H1 (cell line): ENCODE measurements around the gene APEH. TPM values are rescaled to one million over a fixed set of nuclear protein-coding genes. Genes with fewer than 3 reads are reported as not detected.

Source experiments
- CTCF ChIA-PET: fragments of 300-600 bp; sonication (Branson Sonifier 250); formaldehyde crosslinking; loops from one replicate; lab custom pipeline; 2021; ENCODE audit not compliant: partially characterized antibody; lab: Charles Lee
- POLR2A ChIA-PET: fragments of 300-600 bp; sonication (Branson Sonifier 250); formaldehyde crosslinking; loops from one replicate; lab custom pipeline; 2021; ENCODE audit warnings: inconsistent platforms; ENCODE audit not compliant: partially characterized antibody; lab: Charles Lee
- DNase-seq, 2 experiments: peaks; one replicate each; pipeline versions ENCODE4 v3.0.0 to v3.0.0-alpha.2; 2010 to 2022; ENCODE audit warnings: low spot score in 2 of 2, low read depth in 1 of 2, mixed read lengths in 1 of 2
- FAIRE-seq: peaks from 2 replicates; lab custom pipeline; 2011; peaks lifted over from hg19 to GRCh38; lab: Jason Lieb, UNC
- H2AFZ ChIP-seq: 2 replicates; pipeline ENCODE4 v1.8.1; 2012; ENCODE audit warnings: low read length, inconsistent platforms
- H2AK5ac ChIP-seq: 2 replicates; pipeline ENCODE4 v1.6.1; 2013; ENCODE audit warnings: low read depth, low read length
- H2BK120ac ChIP-seq: replicated peaks from 2 replicates; pipeline ENCODE3; 2013; ENCODE audit warnings: low read depth, low read length, inconsistent platforms
- H2BK12ac ChIP-seq: 2 replicates; pipeline ENCODE4 v1.6.1; 2013; ENCODE audit warnings: low read depth, low read length
- H2BK15ac ChIP-seq: 2 replicates; pipeline ENCODE4 v1.6.1; 2013; ENCODE audit warnings: low read length
- H2BK20ac ChIP-seq: 2 replicates; pipeline ENCODE4 v1.6.1; 2013; ENCODE audit warnings: low read length
- H2BK5ac ChIP-seq: 2 replicates; pipeline ENCODE4 v1.6.1; 2013; ENCODE audit warnings: low read depth, low read length
- H3K14ac ChIP-seq: 2 replicates; pipeline ENCODE4 v1.6.1; 2013; ENCODE audit warnings: inconsistent platforms; ENCODE audit not compliant: insufficient read length
- H3K18ac ChIP-seq: 2 replicates; pipeline ENCODE4 v1.6.1; 2013; ENCODE audit warnings: low read length; ENCODE audit errors: extremely low read depth
- H3K23ac ChIP-seq: 2 replicates; pipeline ENCODE4 v1.6.1; 2013; ENCODE audit warnings: inconsistent platforms; ENCODE audit not compliant: insufficient read length
- H3K23me2 ChIP-seq: 2 replicates; pipeline ENCODE4 v1.6.1; 2013; ENCODE audit warnings: low read depth, low read length
- H3K27ac ChIP-seq: 2 replicates; pipeline ENCODE4 v1.6.1; 2011; ENCODE audit warnings: low read depth, low read length, inconsistent platforms
- H3K27me3 ChIP-seq, 4 experiments: replicated peaks in 1 of 4; 1 replicate in 1 of 4; 2 replicates in 3 of 4; pipeline versions ENCODE4 v1.6.1 to v1.8.1; 2011 to 2013; ENCODE audit warnings: low read length in 3 of 4, mild to moderate bottlenecking in 3 of 4, inconsistent platforms in 2 of 4, mixed read lengths in 2 of 4, moderate library complexity in 1 of 4; ENCODE audit not compliant: control insufficient read depth in 3 of 4, insufficient read depth in 3 of 4; ENCODE audit errors: extremely low read depth in 1 of 4
- H3K36me3 ChIP-seq, 4 experiments: 2 replicates each; pipeline versions ENCODE4 v1.6.1 to v1.8.1; 2011 to 2013; ENCODE audit warnings: mild to moderate bottlenecking in 4 of 4, low read length in 3 of 4, moderate library complexity in 2 of 4, control low read depth in 1 of 4, inconsistent platforms in 1 of 4; ENCODE audit not compliant: insufficient read depth in 4 of 4, control insufficient read depth in 2 of 4
- H3K4ac ChIP-seq: replicated peaks from 2 replicates; pipeline ENCODE3; 2013; ENCODE audit warnings: low read length, low read depth, mixed read lengths, inconsistent platforms; ENCODE audit not compliant: insufficient read length
- H3K4me1 ChIP-seq, 4 experiments: replicated peaks in 1 of 4; 1 replicate in 1 of 4; 2 replicates in 3 of 4; pipeline versions ENCODE4 v1.6.1 to v1.8.1; 2011 to 2013; ENCODE audit warnings: low read length in 3 of 4, inconsistent platforms in 2 of 4, mixed read lengths in 1 of 4; ENCODE audit not compliant: insufficient read depth in 4 of 4, control insufficient read depth in 3 of 4
- H3K4me2 ChIP-seq, 2 experiments: 2 replicates each; pipeline versions ENCODE4 v1.6.1 to v1.8.1; 2011 to 2013; ENCODE audit warnings: low read depth in 2 of 2, low read length in 2 of 2, control low read depth in 1 of 2, inconsistent platforms in 1 of 2, mild to moderate bottlenecking in 1 of 2; ENCODE audit not compliant: insufficient read depth in 1 of 2
- H3K4me3 ChIP-seq, 4 experiments: fragments of 200-600, 300-600 bp in 1 of 4; sonication (generic), shearing (Covaris generic), sonication (Bioruptor Twin) in 1 of 4; 2 replicates each; pipeline versions ENCODE4 v1.5.1 to v1.8.1; 2011 to 2016; ENCODE audit warnings: low read length in 4 of 4, low read depth in 3 of 4, control low read depth in 2 of 4, inconsistent platforms in 2 of 4, mild to moderate bottlenecking in 2 of 4, mixed read lengths in 1 of 4, moderate library complexity in 1 of 4; ENCODE audit not compliant: insufficient read depth in 2 of 4; ENCODE audit errors: extremely low read depth in 1 of 4
- H3K56ac ChIP-seq: replicated peaks from 2 replicates; pipeline ENCODE3; 2013; ENCODE audit warnings: low read depth, mild to moderate bottlenecking, mixed read lengths, low read length, inconsistent platforms; ENCODE audit not compliant: insufficient read length
- H3K79me1 ChIP-seq: 2 replicates; pipeline ENCODE4 v1.6.1; 2013; ENCODE audit warnings: low read depth, low read length, control low read depth
- H3K79me2 ChIP-seq, 2 experiments: 2 replicates each; pipeline versions ENCODE4 v1.6.1 to v1.8.1; 2012 to 2013; ENCODE audit warnings: low read length in 2 of 2, mild to moderate bottlenecking in 2 of 2, inconsistent platforms in 1 of 2; ENCODE audit not compliant: insufficient read depth in 2 of 2, control insufficient read depth in 1 of 2
- H3K9ac ChIP-seq, 4 experiments: replicated peaks in 1 of 4; 1 replicate in 1 of 4; 2 replicates in 3 of 4; pipeline versions ENCODE4 v1.6.1 to v1.8.1; 2011 to 2013; ENCODE audit warnings: low read depth in 3 of 4, low read length in 3 of 4, control low read depth in 2 of 4, mild to moderate bottlenecking in 2 of 4, moderate library complexity in 2 of 4, inconsistent platforms in 1 of 4; ENCODE audit errors: extremely low read depth in 1 of 4
- H3K9me3 ChIP-seq, 2 experiments: 2 replicates each; pipeline versions ENCODE4 v1.6.1 to v1.8.1; 2012 to 2013; ENCODE audit warnings: mild to moderate bottlenecking in 2 of 2, moderate library complexity in 2 of 2, control low read depth in 1 of 2, inconsistent platforms in 1 of 2, low read depth in 1 of 2, low read length in 1 of 2, mixed read lengths in 1 of 2; ENCODE audit not compliant: insufficient read depth in 2 of 2
- H4K20me1 ChIP-seq, 2 experiments: replicated peaks in 1 of 2; 2 replicates each; pipeline versions ENCODE3 to v1.8.1; 2011 to 2013; ENCODE audit warnings: inconsistent platforms in 2 of 2, low read length in 2 of 2, mild to moderate bottlenecking in 1 of 2; ENCODE audit not compliant: insufficient read depth in 2 of 2, control insufficient read depth in 1 of 2
- H4K5ac ChIP-seq: 2 replicates; pipeline ENCODE4 v1.6.1; 2013; ENCODE audit warnings: low read length, low read depth, mixed read lengths, inconsistent platforms; ENCODE audit not compliant: insufficient read length
- H4K8ac ChIP-seq: 2 replicates; pipeline ENCODE4 v1.8.0; 2013; ENCODE audit warnings: mild to moderate bottlenecking, moderate library complexity, low read length, inconsistent platforms; ENCODE audit not compliant: insufficient read depth; ENCODE audit errors: extremely low read depth
- H4K91ac ChIP-seq: replicated peaks from 2 replicates; pipeline ENCODE3; 2013; ENCODE audit warnings: low read length, mixed read lengths, inconsistent platforms; ENCODE audit not compliant: insufficient read length
- GABPA ChIP-seq: IDR thresholded peaks from 2 replicates; pipeline ENCODE4 v1.6.1; 2011; ENCODE audit warnings: mild to moderate bottlenecking, low read length, moderate library complexity, borderline replicate concordance; ENCODE audit not compliant: insufficient read depth
- PHF8 ChIP-seq: fragments of 200-600 bp; sonication (generic); conservative IDR thresholded peaks from 2 replicates; pipeline ENCODE4 v1.7.1; 2012; ENCODE audit warnings: low read depth, mild to moderate bottlenecking, inconsistent platforms, low read length, moderate library complexity
- WGBS, 2 experiments: shearing (Covaris generic) in 1 of 2; methylation state at CpG; one replicate each; pipeline versions ENCODE4 v1.1.6 to v1.1.7; 2013 to 2015; ENCODE audit warnings: low lambda C conversion rate in 2 of 2, mixed read lengths in 2 of 2, inconsistent platforms in 1 of 2, low coverage in 1 of 2, missing lambda C conversion rate in 1 of 2; ENCODE audit not compliant: insufficient replicate concordance in 2 of 2, insufficient coverage in 1 of 2, insufficient read length in 1 of 2; ENCODE audit errors: extremely low coverage in 1 of 2, missing lambda C conversion rate in 1 of 2; 5-methylcytosine and 5-hydroxymethylcytosine counted together
- polyA plus RNA-seq, 7 experiments: library from polyadenylated mRNA; depleted of rRNA in 3 of 7; stranded (reverse) in 5 of 7; unstranded in 2 of 7; fragments of >200 nt in 5 of 7; fragments of 200-250 nt in 2 of 7; gene quantifications; 1 replicate in 5 of 7; 2 replicates in 1 of 7; 4 replicates in 1 of 7; pipeline versions ENCODE4 v1.2.1 to v1.2.3, GENCODE V29; 2011 to 2013; ENCODE audit warnings: missing spikeins in 2 of 7, mixed read lengths in 2 of 7
- total RNA-seq: library from RNA; stranded (reverse); fragmentation: NEBNext Ultra II Directional; extraction: Animal tissue kit (Norgen Biotek cat#: 25700); gene quantifications from 2 replicates; pipeline ENCODE4 v1.2.1, GENCODE V29; 2021
- TF ChIP-seq, protein P1 (sequence below): IDR thresholded peaks from 2 replicates; pipeline ENCODE4 v1.6.1; 2012; ENCODE audit warnings: inconsistent platforms

The APEH gene
- total and polyA plus RNA-seq, 2 of the 8 experiments (the other 6 are each of a cell fraction or from before 2014, with no cell fraction given), result 222 to 260 TPM

DNA sequence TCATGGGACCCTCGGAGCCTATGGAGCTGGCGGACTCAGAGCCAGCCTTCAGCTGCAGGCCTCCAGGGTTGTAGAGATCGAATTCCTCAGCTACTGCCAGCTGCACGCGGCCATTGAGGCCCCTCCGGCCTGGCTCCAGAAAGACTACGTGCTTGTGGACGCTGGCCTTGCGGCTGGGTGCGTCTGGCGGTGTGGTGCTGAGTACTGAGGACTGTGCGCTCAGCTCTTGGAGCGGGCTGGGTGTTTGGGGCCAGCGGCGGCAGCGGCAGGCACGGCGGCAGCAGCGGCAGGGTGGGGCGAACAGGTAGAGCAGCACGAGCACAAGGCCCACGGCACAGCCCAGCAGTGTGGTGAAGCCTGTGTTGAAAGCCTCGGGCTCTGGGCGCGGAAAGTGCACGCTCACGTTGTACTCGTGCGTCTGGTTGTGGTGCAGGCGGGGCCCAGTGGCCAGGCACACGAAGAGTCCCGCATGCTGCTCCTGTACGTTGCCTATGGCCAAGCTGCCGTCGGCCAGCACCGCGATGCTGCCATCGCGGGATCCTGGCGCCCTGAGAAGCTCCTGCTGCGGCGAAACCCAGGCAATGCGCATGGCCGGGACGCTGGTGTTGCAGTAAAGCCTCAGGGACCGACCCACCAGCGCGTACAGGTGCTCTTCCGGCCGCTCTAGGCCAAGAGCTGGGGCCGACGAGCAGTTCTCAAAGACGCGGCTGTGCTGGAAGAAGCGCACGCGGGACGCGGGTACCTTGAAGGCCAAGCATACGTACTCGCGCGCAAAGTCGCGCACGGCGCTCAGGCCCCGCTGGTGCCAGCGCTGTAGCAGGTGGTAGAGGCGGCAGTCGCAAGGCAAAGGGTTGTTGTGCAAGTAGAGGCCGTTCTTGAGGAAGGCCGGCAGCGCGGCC lies 44.1 kb downstream of the APEH start:
- peaks cover 0 to 5% of the 10 kb centered on the region in 2 experiments; a peak in 1 of 4 replicates for H3K79me2 ChIP-seq
- peaks cover 7 to 23% of the 10 kb centered on the region in 2 experiments for H4K20me1 ChIP-seq
- peak overlapping the region; percentile 45 to 62 (median 56) for H3K4me3 ChIP-seq
- FAIRE-seq (no peak), DNase-seq (peak in 1 of 2 experiments; percentile 38)
- peak overlapping the region in 2 of 4 experiments; percentile 61 to 62; a peak in 3 of 7 replicates for H3K9ac ChIP-seq
- CTCF ChIA-PET, result interaction anchor here (0.6 to 7.8 kb wide), 14 partner anchors 10 to 190 kb away, joined by 3 to 127 read pairs (median 4); partner anchors contain the start of gene MST1R
- H3K9me3 ChIP-seq, result no peaks in the 10 kb centered on the region
- peak overlapping the region; percentile 84; the same call in 1 of the 2 replicates for H2BK5ac ChIP-seq
- H3K14ac ChIP-seq, result no peak overlapping the region
- peaks cover 6 to 13% (median 8%) of the 10 kb centered on the region in 4 experiments; a peak in 4 of 8 replicates for H3K36me3 ChIP-seq
- TF ChIP-seq, protein P1, sequence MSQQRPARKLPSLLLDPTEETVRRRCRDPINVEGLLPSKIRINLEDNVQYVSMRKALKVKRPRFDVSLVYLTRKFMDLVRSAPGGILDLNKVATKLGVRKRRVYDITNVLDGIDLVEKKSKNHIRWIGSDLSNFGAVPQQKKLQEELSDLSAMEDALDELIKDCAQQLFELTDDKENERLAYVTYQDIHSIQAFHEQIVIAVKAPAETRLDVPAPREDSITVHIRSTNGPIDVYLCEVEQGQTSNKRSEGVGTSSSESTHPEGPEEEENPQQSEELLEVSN, result no peak
- TF ChIP-seq GABPA, result 0 out of 2 replicates have a peak, but pooled peaks have one; percentile 4
- TF ChIP-seq PHF8, result 0 out of 2 replicates have a peak, but pooled peaks have one; percentile 1
- TF ChIP-seq, all 59 proteins: peak for 2
- no peak overlapping the region for H3K27ac ChIP-seq
- peaks cover 5% of the 10 kb centered on the region; the same call in 1 of the 2 replicates for H3K79me1 ChIP-seq
- H3K4me1 ChIP-seq, result peaks cover 0 to 20% (median 11%) of the 10 kb centered on the region in 4 experiments; a peak in 6 of 7 replicates
- peak overlapping the region; percentile 63 to 97 for H3K4me2 ChIP-seq
- no peak overlapping the region for H2AFZ ChIP-seq
- POLR2A ChIA-PET, result interaction anchor here (0.6 to 7.3 kb wide), 19 partner anchors 6 to 177 kb away, joined by 3 to 57 read pairs (median 5); partner anchors contain the start of genes MST1 and RNF123
- peak overlapping the region; percentile 60 for H3K56ac ChIP-seq
- peak overlapping the region; percentile 51; the same call in 1 of the 2 replicates for H3K18ac ChIP-seq
- H3K4ac ChIP-seq, result peak overlapping the region; percentile 32
- peaks cover 12% of the 10 kb centered on the region; the same call in 1 of the 2 replicates for H3K23me2 ChIP-seq
- 77% methylated on average over 71 of the region's 75 CpGs; no CpG with 5 or more reads in 1 of the 2 experiments for WGBS, 2 experiments
- H2BK15ac ChIP-seq, result no peak overlapping the region
- H4K91ac ChIP-seq, result peak overlapping the region; percentile 90
- H4K8ac ChIP-seq, result peak overlapping the region; percentile 73
- peak overlapping the region; percentile 3; the same call in 1 of the 2 replicates for H2AK5ac ChIP-seq
- peak overlapping the region; percentile 23 for H4K5ac ChIP-seq
- peak overlapping the region; percentile 50; the same call in 1 of the 2 replicates for H2BK12ac ChIP-seq
- no peak overlapping the region; the same call in 1 of the 2 replicates for H2BK20ac ChIP-seq
- H3K27me3 ChIP-seq, result no peaks in the 10 kb centered on the region
- H2BK120ac ChIP-seq, result no peak overlapping the region
- no peak overlapping the region for H3K23ac ChIP-seq
